Endothelial cell of umbilical vein (primary cell): ENCODE data around the gene WAPL.

Experiments
- EZH2 ChIP-seq: IDR thresholded peaks from 2 replicates; pipeline ENCODE4 v1.6.1; 2012; ENCODE audit warnings: borderline replicate concordance, low read depth, mild to moderate bottlenecking, moderate library complexity, low read length, inconsistent platforms; ENCODE audit not compliant: severe bottlenecking
- FOS ChIP-seq: IDR thresholded peaks from 2 replicates; pipeline ENCODE4 v1.6.1; 2011; ENCODE audit warnings: mild to moderate bottlenecking, low read length, moderate library complexity, borderline replicate concordance; ENCODE audit not compliant: insufficient read depth
- GATA2 ChIP-seq: IDR thresholded peaks from 2 replicates; pipeline ENCODE4 v1.7.0; 2011; ENCODE audit warnings: low read depth, mild to moderate bottlenecking, moderate library complexity, mixed read lengths, low read length; ENCODE audit not compliant: insufficient read length, insufficient read depth
- JUN ChIP-seq: IDR thresholded peaks from 2 replicates; pipeline ENCODE4 v1.6.1; 2011; ENCODE audit warnings: borderline replicate concordance, low read depth; ENCODE audit not compliant: insufficient read length, insufficient read depth
- MAX ChIP-seq: IDR thresholded peaks from 2 replicates; pipeline ENCODE4 v1.6.1; 2011; ENCODE audit not compliant: insufficient read depth, insufficient read length
- MYC ChIP-seq: IDR thresholded peaks from one replicate; pipeline ENCODE4 v1.6.1; 2011; ENCODE audit warnings: mild to moderate bottlenecking, low read depth, low read length
- POLR2A ChIP-seq: IDR thresholded peaks from 2 replicates; pipeline ENCODE4 v1.6.1; 2012; ENCODE audit warnings: low read depth, mild to moderate bottlenecking, control low read depth, low read length
- POLR2AphosphoS5 ChIP-seq: IDR thresholded peaks from 2 replicates; pipeline ENCODE4 v1.6.1; 2012; ENCODE audit warnings: low read depth, mild to moderate bottlenecking, control low read depth, low read length, moderate library complexity; ENCODE audit not compliant: insufficient read depth
- TF ChIP-seq, protein P1 (sequence below), 2 donors: IDR thresholded peaks; 1 replicate in 1 of 2; 2 replicates in 1 of 2; pipeline ENCODE4 v1.5.1; 2011; ENCODE audit warnings: low read length in 2 of 2, mild to moderate bottlenecking in 2 of 2, moderate library complexity in 2 of 2, control low read depth in 1 of 2, inconsistent platforms in 1 of 2, low read depth in 1 of 2; ENCODE audit not compliant: insufficient read depth in 1 of 2; ENCODE audit errors: extremely low read depth in 1 of 2

- TF ChIP-seq POLR2A = no peak
- TF ChIP-seq, protein P1, sequence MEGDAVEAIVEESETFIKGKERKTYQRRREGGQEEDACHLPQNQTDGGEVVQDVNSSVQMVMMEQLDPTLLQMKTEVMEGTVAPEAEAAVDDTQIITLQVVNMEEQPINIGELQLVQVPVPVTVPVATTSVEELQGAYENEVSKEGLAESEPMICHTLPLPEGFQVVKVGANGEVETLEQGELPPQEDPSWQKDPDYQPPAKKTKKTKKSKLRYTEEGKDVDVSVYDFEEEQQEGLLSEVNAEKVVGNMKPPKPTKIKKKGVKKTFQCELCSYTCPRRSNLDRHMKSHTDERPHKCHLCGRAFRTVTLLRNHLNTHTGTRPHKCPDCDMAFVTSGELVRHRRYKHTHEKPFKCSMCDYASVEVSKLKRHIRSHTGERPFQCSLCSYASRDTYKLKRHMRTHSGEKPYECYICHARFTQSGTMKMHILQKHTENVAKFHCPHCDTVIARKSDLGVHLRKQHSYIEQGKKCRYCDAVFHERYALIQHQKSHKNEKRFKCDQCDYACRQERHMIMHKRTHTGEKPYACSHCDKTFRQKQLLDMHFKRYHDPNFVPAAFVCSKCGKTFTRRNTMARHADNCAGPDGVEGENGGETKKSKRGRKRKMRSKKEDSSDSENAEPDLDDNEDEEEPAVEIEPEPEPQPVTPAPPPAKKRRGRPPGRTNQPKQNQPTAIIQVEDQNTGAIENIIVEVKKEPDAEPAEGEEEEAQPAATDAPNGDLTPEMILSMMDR (IDR thresholded peaks at IDR 0.05; ENCODE audit: extremely low read depth in 1 of 2, insufficient read depth in 1 of 2, low read depth in 1 of 2, low read length in 2 of 2) = no peak
- TF ChIP-seq MAX = no peak
- TF ChIP-seq POLR2AphosphoS5 = no peak
- no peak for TF ChIP-seq EZH2
- TF ChIP-seq GATA2 = no peak
- TF ChIP-seq MYC = no peak
- TF ChIP-seq JUN = no peak
- no peak for TF ChIP-seq FOS
Observed at GRCh38 chr10:86489071-86489810, 32.4 kb downstream of the WAPL start.
